GM08714 (cell line): Measurements from ENCODE around the gene CEMIP2.

ENCODE experiments used
- H3K4me3 ChIP-seq: fragments of 200-500 bp; sonication (Bioruptor generic); 2 replicates; pipeline ENCODE4 v1.5.1; 2014; ENCODE audit warnings: mild to moderate bottlenecking, low read length, inconsistent platforms
- ZNF274 ChIP-seq: IDR thresholded peaks from 2 replicates; pipeline ENCODE4 v1.6.1; 2012; ENCODE audit warnings: mild to moderate bottlenecking, low read depth, low read length

The CEMIP2 gene

DNA sequence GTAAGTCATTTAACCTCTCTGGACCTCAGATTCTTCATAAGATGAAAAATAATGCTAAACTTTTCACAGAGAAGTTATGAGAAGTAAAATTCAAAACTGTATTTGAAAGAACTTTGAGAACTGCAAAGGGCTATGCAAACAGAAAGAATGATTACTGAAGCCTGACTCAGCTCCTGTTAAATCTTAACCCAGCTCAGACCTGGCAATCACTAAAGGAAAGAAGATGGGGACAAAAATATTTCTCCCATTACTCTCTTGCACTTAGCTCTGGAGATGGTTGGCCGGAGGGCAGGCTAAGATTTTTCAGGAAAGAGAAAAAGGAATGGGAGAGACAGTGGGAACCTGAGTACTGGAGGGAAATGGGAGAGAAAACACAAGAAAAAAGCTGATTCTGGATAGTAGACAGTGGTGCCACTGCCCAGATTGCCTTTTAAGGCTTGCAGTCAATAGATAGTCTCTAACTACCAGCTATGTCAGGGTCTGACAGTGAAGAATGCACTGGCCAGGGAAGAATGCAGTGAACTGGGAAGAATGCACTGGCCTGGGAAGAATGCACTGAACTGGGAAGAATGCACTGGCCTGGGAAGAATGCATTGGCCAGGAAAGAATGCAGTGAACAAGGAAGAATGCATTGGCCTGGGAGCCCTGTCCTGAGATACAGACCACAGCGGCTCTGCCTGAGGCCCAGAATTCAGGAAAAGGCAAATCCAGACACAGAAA lies 25.2 kb upstream of the CEMIP2 start:
- peak overlapping the region; percentile 54; the same call in 1 of the 2 replicates for H3K4me3 ChIP-seq
- TF ChIP-seq ZNF274, result no peak

- H3K4me3 ChIP-seq, result no peak overlapping the region
- TF ChIP-seq ZNF274, result no peak
Measured at GRCh38 chr9:71791875-71792274, 23.6 kb upstream of the CEMIP2 start.

DNA sequence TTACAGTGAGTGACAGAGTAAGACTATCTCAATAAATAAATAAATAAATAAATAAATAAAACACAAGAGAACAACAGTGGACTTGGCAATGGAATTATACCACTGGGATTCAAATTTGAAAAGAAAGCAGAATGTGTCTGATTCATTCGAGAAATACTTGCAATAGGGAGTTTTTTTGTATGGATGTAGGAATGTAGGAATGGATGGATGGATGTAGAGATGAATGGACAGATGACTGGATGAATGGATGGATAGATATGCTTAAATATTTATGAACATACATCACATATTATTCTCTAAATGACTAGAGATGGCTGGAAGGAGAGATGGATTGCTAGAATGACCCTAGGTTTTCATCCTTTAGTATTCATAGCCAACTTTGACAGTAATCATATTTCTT lies 22.0 kb upstream of the CEMIP2 start:
- no peak for TF ChIP-seq ZNF274
- no peak overlapping the region for H3K4me3 ChIP-seq

GRCh38 chr9:71783120-71783523 lies 14.8 kb upstream of the CEMIP2 start:
- no peak for TF ChIP-seq ZNF274
- H3K4me3 ChIP-seq, result no peak overlapping the region; the same call in 1 of the 2 replicates

- no peak overlapping the region for H3K4me3 ChIP-seq
- no peak for TF ChIP-seq ZNF274
Measured at GRCh38 chr9:71781391-71781790, 13.1 kb upstream of the CEMIP2 start.

DNA sequence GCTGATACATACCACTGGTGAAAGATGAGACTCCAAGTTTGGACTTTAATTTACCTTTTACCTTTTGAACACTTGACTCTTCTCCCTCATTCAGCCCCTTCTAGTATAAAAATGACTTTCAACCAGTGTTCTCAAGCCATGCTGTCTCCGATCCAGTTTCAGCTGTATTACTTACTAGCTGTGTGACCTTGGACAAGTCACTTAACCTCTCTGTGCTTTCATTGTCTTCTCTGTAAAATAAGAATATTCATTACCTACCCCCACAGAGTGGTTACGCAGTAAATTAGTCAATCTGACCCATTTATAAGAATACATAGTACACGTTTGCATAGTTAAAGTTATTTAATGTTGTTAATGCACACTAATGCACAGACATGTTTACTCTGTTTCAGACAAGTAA lies 12.6 kb upstream of the CEMIP2 start:
- no peak for TF ChIP-seq ZNF274
- H3K4me3 ChIP-seq, result no peak overlapping the region

- no peak for TF ChIP-seq ZNF274
- no peak overlapping the region for H3K4me3 ChIP-seq
Measured at GRCh38 chr9:71778085-71778484, 9.8 kb upstream of the CEMIP2 start.

GRCh38 chr9:71774920-71775319 lies 6.6 kb upstream of the CEMIP2 start:
- no peak overlapping the region for H3K4me3 ChIP-seq
- TF ChIP-seq ZNF274, result no peak

- no peak for TF ChIP-seq ZNF274
Measured at GRCh38 chr9:71772726-71773125, 4.4 kb upstream of the CEMIP2 start.

GRCh38 chr9:71770170-71770569 lies 1.9 kb upstream of the CEMIP2 start:
- TF ChIP-seq ZNF274, result no peak
- peak overlapping the region; percentile 67; the same call in 1 of the 2 replicates for H3K4me3 ChIP-seq

More at GRCh38 chr9:71772726-71773125, 4.4 kb upstream of the CEMIP2 start:
- no peak overlapping the region for H3K4me3 ChIP-seq

DNA sequence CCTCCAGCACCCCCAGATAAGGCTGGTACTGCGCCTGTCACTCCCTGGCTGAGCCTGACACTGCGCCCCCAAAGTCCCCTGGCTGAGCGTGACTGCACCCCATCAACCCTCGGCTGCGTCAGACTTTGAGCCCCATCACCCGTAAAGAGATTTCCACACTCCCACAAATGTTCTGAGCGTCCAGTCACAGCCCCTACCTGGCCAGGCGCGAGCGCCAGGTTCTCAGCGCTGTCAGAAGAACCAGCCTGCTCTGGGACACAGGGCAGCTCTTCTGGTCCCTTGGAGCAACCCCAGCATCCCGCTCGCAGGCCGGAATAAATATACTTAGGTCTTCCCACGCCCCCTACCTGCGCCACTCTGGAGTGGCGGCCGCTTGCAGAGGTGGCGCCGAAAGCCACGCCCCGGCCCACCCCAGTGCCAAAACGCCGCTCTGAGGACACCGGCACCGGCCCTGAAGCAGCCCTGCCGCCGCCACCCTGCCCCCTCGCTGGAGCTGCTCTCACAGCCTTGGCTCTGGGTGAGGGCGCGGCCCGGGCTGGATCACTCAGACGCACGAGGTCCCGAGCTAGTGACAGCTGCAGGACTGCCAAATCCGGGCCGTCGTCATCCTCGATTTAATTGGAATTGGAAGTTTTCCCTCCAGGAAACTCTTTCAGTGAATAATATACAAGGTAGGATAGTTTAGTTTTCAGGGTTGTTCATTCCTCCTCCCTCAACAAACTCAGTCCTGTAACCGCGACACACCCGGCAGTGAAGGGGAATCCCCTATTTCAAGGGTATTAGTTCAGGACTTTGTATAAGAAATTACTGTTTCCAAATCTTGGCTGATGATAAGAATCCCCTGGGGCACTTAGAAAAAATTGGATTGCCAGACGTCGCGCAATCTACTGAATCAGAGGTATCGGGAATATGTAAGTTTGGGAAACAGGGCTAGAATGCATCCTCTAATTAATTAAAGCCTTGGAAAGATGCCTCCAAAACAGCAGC lies 1.2 kb upstream of the CEMIP2 start:
- peak overlapping the region; percentile 67; the same call in 1 of the 2 replicates for H3K4me3 ChIP-seq
- no peak for TF ChIP-seq ZNF274

- peak overlapping the region; percentile 91 for H3K4me3 ChIP-seq
Measured at GRCh38 chr9:71767776-71768321, 464 bp downstream of the CEMIP2 start.

GRCh38 chr9:71767163-71767775 lies 1.0 kb downstream of the CEMIP2 start:
- TF ChIP-seq ZNF274, result no peak
- H3K4me3 ChIP-seq, result peak overlapping the region; percentile 91; the same call in 1 of the 2 replicates

More at GRCh38 chr9:71767776-71768321, 464 bp downstream of the CEMIP2 start:
- TF ChIP-seq ZNF274, result no peak

DNA sequence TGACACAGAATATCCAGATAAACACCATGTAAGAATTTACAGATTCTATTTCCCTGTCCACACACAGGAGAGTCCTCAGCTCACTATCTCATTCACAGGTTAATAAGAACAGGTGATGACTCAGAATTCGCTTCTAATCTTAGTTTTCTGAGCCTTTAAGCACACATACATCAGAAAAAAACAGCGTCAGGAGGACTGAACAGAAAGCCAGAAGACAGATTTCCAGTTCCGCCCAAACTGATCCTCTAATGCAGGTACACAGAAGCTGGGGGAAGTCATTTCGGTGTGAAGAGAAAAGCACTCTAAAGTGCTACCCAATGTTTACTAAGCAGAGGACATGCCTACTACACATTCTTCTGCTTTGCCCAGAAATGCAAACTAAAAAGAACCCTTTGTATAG lies 1.6 kb downstream of the CEMIP2 start:
- peak overlapping the region; percentile 91; the same call in 1 of the 2 replicates for H3K4me3 ChIP-seq
- TF ChIP-seq ZNF274, result no peak
